Fibroblast of lung (primary cell): ENCODE results near the gene NR2F1-AS1.

Source experiments
- CTCF ChIP-seq, 2 donors: IDR thresholded peaks in 1 of 2; conservative IDR thresholded peaks in 1 of 2; 1 replicate in 1 of 2; 2 replicates in 1 of 2; pipeline ENCODE4 v1.5.1; 2011 to 2012; ENCODE audit warnings: low read length in 2 of 2, control low read depth in 1 of 2, inconsistent platforms in 1 of 2, low read depth in 1 of 2, mild to moderate bottlenecking in 1 of 2
- EZH2 ChIP-seq: IDR thresholded peaks from 2 replicates; pipeline ENCODE4 v1.5.1; 2012; ENCODE audit warnings: low read length, control low read depth, mild to moderate bottlenecking; ENCODE audit errors: missing control alignments

GRCh38 chr5:93588352-93589151, 7.5 kb upstream of the NR2F1-AS1 start:
- TF ChIP-seq CTCF (conservative IDR thresholded peaks at IDR 0.05 in 1 of 2, IDR thresholded peaks at IDR 0.05 in 1 of 2; ENCODE audit: low read depth in 1 of 2, low read length in 2 of 2), result no peak
- TF ChIP-seq EZH2, result no peak
